Measurements from ENCODE around the gene SLC25A48. TPM values are rescaled to one million over a fixed set of nuclear protein-coding genes. Genes with fewer than 3 reads are reported as not detected.
"Not testable (repeated sequence)": the region's sequence is repeated elsewhere in the genome, so short reads cannot be mapped to it uniquely, and the experiment has no call there.

Gene SLC25A48
- total RNA-seq, 1 donor from 2014 or later, result not detected

DNA sequence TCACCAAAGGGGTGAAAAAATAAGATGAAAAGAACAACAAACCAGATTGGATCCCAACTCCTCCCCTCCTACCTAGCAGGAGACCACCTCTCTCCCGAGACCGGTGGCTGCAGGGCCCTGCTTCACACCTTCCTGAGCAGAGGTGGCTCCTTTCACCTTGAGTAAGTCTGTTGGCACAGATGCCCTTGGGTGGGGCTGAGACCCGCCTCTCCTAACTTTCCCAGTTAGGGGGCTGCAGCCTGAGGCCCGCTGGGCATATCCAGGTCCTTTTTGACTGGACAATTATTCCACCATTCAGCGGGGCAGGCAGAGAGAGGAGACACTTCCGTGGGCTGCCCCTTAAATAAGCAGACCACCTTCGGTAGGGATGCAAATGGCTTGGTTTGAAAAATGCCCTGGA is 1.3 kb downstream of the SLC25A48 start:
- no peaks in the 10 kb centered on the region for H3K36me3 ChIP-seq (ENCODE audit: control insufficient read depth, insufficient read depth, low read length)
- H3K4me3 ChIP-seq (ENCODE audit: low read depth, low read length), result no peak overlapping the region
- peaks cover 20% of the 10 kb centered on the region for H3K27me3 ChIP-seq (ENCODE audit: control insufficient read depth, insufficient read depth, low read length)
- FAIRE-seq, result no peak
- no peak for DNase-seq (ENCODE audit: low read depth)
- TF ChIP-seq, protein P1, sequence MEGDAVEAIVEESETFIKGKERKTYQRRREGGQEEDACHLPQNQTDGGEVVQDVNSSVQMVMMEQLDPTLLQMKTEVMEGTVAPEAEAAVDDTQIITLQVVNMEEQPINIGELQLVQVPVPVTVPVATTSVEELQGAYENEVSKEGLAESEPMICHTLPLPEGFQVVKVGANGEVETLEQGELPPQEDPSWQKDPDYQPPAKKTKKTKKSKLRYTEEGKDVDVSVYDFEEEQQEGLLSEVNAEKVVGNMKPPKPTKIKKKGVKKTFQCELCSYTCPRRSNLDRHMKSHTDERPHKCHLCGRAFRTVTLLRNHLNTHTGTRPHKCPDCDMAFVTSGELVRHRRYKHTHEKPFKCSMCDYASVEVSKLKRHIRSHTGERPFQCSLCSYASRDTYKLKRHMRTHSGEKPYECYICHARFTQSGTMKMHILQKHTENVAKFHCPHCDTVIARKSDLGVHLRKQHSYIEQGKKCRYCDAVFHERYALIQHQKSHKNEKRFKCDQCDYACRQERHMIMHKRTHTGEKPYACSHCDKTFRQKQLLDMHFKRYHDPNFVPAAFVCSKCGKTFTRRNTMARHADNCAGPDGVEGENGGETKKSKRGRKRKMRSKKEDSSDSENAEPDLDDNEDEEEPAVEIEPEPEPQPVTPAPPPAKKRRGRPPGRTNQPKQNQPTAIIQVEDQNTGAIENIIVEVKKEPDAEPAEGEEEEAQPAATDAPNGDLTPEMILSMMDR (IDR thresholded peaks at IDR 0.05; ENCODE audit: insufficient read depth, low read length, severe bottlenecking), result no peak

DNA sequence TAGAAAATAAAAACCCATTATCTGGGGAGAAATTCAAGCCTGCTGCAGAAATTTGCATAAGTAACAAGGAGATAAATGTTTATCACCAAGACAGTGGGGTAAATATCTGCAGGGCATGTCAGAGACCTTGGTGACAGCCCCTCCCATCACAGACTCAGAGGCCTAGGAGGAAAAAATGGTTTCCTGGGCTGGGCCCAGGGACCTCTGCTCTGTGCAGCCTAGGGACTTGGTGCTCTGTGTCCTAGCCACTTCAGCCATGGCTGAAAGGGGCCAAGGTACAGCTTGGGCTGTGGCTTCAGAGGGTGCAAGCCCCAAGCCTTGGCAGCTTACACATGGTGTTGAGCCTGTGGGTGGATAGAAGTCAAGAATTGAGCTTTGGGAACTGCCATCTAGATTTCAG is 3.9 kb downstream of the SLC25A48 start:
- H3K36me3 ChIP-seq (ENCODE audit: control insufficient read depth, insufficient read depth, low read length); DNase-seq (ENCODE audit: low read depth); FAIRE-seq; H3K4me3 ChIP-seq (ENCODE audit: low read depth, low read length): not testable (repeated sequence)
- H3K27me3 ChIP-seq (ENCODE audit: control insufficient read depth, insufficient read depth, low read length), result peaks cover 15% of the 10 kb centered on the region

DNA sequence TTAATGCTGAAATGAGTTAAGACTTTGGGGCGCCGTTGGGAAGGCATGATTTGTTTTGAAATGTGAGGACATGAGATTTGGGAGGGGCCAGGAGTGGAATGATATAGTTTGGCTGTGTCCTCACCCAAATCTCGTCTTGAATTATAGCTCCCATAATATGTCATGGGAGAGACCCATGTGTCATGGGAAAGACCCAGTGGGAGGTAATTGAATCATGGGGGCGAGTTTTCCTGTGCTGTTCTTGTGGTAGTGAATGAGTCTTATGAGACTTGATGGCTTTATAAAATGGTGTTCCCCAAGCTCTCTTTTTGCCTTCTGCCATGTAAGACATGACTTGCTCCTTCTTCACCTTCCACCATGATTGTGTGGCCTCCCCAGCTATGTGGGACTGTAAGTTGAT is 5.1 kb downstream of the SLC25A48 start:
- H3K27me3 ChIP-seq (ENCODE audit: control insufficient read depth, insufficient read depth, low read length), result peaks cover 8% of the 10 kb centered on the region

DNA sequence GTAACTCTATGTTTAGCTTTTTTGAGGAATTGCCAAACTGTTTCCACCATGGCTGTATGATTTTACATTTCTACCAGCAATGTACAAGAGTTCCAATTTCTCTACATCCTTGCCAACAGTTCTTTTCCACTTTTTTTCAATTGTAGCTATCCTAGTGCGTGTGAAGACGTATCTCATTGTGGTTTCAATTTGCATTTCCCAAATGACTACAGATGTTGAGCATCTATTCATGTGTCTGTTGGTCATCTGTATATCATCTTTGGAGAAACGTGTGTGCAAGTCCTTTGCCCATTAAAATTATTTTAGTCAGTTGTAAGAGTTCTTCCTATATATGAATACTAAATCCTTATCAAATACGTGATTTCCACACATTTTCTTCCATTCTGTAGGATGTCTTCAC is 6.5 kb downstream of the SLC25A48 start:
- H3K36me3 ChIP-seq (ENCODE audit: control insufficient read depth, insufficient read depth, low read length), result no peaks in the 10 kb centered on the region
- FAIRE-seq, result no peak

More for the DNA sequence above, 5.1 kb downstream of the SLC25A48 start:
- Histone ChIP-seq H3K36me3 (ENCODE audit: control insufficient read depth, insufficient read depth, low read length) (no peaks in the 10 kb centered on the region), H3K4me3 (ENCODE audit: low read depth, low read length) (no peak overlapping the region)
- TF ChIP-seq, protein P1 (IDR thresholded peaks at IDR 0.05; ENCODE audit: insufficient read depth, low read length, severe bottlenecking), result no peak
- DNase-seq (ENCODE audit: low read depth) (no peak), FAIRE-seq (no peak)

DNA sequence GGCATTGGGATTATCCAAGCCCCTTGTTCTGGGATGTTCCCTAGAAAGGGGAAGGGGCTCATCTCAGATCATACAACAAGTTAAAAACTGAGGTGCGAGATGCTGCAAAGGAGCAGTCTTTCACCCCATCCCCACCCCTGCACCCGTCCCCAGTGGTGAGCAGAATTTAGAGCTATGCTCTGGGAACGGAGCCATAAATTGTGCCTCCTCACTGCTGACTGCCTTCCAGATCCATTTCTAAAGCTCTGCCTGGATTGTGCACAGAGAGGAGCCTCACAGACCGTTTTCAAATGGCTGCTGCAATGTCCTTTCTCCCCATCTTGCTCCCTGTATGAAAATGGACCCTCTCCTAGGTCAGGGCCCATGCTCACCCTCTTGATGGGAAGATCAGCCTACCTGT is 8.3 kb downstream of the SLC25A48 start:
- FAIRE-seq (no peak), DNase-seq (ENCODE audit: low read depth) (no peak)
- H3K36me3 ChIP-seq (ENCODE audit: control insufficient read depth, insufficient read depth, low read length), result no peaks in the 10 kb centered on the region
- peaks cover 1% of the 10 kb centered on the region for H3K27me3 ChIP-seq (ENCODE audit: control insufficient read depth, insufficient read depth, low read length)
- TF ChIP-seq, protein P1 (IDR thresholded peaks at IDR 0.05; ENCODE audit: insufficient read depth, low read length, severe bottlenecking), result no peak
- H3K4me3 ChIP-seq (ENCODE audit: low read depth, low read length), result no peak overlapping the region

More for the DNA sequence above, 6.5 kb downstream of the SLC25A48 start:
- TF ChIP-seq, protein P1 (IDR thresholded peaks at IDR 0.05; ENCODE audit: insufficient read depth, low read length, severe bottlenecking), result no peak
- Histone ChIP-seq H3K4me3 (ENCODE audit: low read depth, low read length) (no peak overlapping the region), H3K27me3 (ENCODE audit: control insufficient read depth, insufficient read depth, low read length) (peaks cover 1% of the 10 kb centered on the region)
- no peak for DNase-seq (ENCODE audit: low read depth)

DNA sequence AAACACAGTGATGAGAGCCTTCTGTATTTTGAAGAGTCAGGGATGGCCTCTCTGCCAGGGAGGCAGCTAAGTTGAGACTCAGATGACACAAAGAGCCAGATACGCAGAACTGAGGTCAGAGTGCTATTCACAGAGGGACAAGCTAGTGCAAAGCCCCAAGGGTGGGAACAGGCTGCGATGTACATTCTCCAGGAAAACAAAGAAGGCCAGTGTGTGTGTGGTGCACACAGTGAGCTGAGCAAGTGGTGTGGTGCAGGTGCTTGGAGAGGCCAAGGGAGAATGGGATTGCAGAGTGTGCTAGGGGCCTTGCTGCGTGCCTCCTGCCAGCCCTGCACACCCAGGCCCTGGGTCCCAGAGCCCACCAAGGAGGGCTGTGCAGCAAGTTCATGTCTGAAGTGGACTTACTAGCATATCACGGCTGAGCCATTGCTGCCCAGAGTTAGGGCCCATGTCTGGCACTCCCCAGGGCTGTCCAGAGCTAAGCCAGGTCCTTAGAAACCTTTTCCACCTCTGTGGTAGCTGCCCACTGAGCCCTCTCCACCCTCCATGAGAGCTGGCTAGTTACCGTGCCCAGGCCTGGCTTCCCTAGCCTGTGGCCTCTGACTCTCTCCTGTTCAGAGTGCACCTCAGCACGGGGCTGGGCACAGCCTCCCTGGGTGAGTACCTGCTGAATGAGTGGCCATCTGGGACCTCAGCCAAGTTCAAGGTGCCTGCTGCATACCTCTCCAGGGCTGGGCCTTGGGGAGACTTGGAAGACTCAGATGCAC is 9.3 kb downstream of the SLC25A48 start:
- peak; percentile 87 for FAIRE-seq
- peaks cover 1% of the 10 kb centered on the region for H3K27me3 ChIP-seq (ENCODE audit: control insufficient read depth, insufficient read depth, low read length)
- DNase-seq (ENCODE audit: low read depth), result peak; percentile 67
- TF ChIP-seq, protein P1 (IDR thresholded peaks at IDR 0.05; ENCODE audit: insufficient read depth, low read length, severe bottlenecking), result no peak
- no peak overlapping the region for H3K4me3 ChIP-seq (ENCODE audit: low read depth, low read length)
- H3K36me3 ChIP-seq (ENCODE audit: control insufficient read depth, insufficient read depth, low read length), result no peaks in the 10 kb centered on the region

Data from bronchial epithelial cell (primary cell).